GM12878 (cell line): ENCODE measurements around the gene CCNDBP1. TPM values are rescaled to one million over a fixed set of nuclear protein-coding genes. Genes with fewer than 3 reads are reported as not detected.
A peak's percentile ranks its signal among the peaks of the same experiment; 100 is the strongest.

Experiments
- ATAC-seq: fragments of 200-7000 bp; cut with Tn5 transposase; 3 replicates; pipeline ENCODE4 v1.9.1; 2020; ENCODE audit warnings: mild to moderate bottlenecking, moderate library complexity
- Bru-seq: library from RNA; stranded (reverse); fragments of 400-500 nt; gene quantifications from one replicate; lab custom pipeline; 2021; lab: Mats Ljungman, UMichigan
- BruChase-seq, 2 experiments: library from RNA; stranded (reverse); fragments of 400-500 nt; gene quantifications; one replicate each; lab custom pipeline; 2021; lab: Mats Ljungman, UMichigan
- BruUV-seq: library from RNA; stranded (reverse); fragments of 400-500 nt; replicated peaks from 2 replicates; lab custom pipeline; 2021; lab: Mats Ljungman, UMichigan
- CTCF ChIA-PET: fragments of 300-600 bp; sonication (Branson Sonifier 250); formaldehyde crosslinking; extraction: SDS; loops from one replicate; lab custom pipeline; 2021; ENCODE audit warnings: inconsistent platforms; lab: Yijun Ruan, JAX
- POLR2A ChIA-PET: fragments of 350-600 bp; formaldehyde crosslinking; extraction: SDS; loops from one replicate; lab custom pipeline; 2021; ENCODE audit warnings: inconsistent platforms; lab: Charles Lee
- RAD21 ChIA-PET: fragments of 300-600 bp; sonication (Branson Sonifier 250); formaldehyde crosslinking; loops from one replicate; lab custom pipeline; 2023; ENCODE audit warnings: antibody characterized with exemption; ENCODE audit not compliant: unreplicated experiment; lab: Charles Lee
- SMC1A ChIA-PET: fragments of 300-600 bp; sonication (Branson Sonifier 250); formaldehyde crosslinking; loops from one replicate; lab custom pipeline; 2023; ENCODE audit not compliant: unreplicated experiment, uncharacterized antibody; lab: Charles Lee
- DNase-seq: peaks from one replicate; pipeline ENCODE4 v3.0.0-alpha.2; 2011; ENCODE audit warnings: low read depth, low spot score
- FAIRE-seq: peaks from 3 replicates; lab custom pipeline; 2011; peaks lifted over from hg19 to GRCh38; lab: Jason Lieb, UNC
- H2AFZ ChIP-seq: 2 replicates; pipeline ENCODE4 v1.6.0; 2011; ENCODE audit warnings: low read depth, low read length, control low read depth; ENCODE audit not compliant: control insufficient read depth
- H3K27ac ChIP-seq: 2 replicates; pipeline ENCODE4 v1.5.1; 2011; ENCODE audit warnings: control low read depth; ENCODE audit not compliant: control insufficient read depth, insufficient read depth
- H3K27me3 ChIP-seq, 2 experiments: replicated peaks in 1 of 2; 2 replicates each; pipeline versions ENCODE4 v1.6.0 to v1.6.1; 2011; ENCODE audit warnings: low read length in 1 of 2; ENCODE audit not compliant: control insufficient read depth in 2 of 2, insufficient read depth in 2 of 2
- H3K36me3 ChIP-seq, 2 experiments: 2 replicates each; pipeline ENCODE4 v1.5.1; 2011; ENCODE audit warnings: low read length in 1 of 2; ENCODE audit not compliant: control insufficient read depth in 2 of 2, insufficient read depth in 2 of 2
- H3K4me1 ChIP-seq: 2 replicates; pipeline ENCODE4 v1.6.1; 2011; ENCODE audit warnings: mild to moderate bottlenecking, low read length, moderate library complexity, mixed read lengths; ENCODE audit not compliant: control insufficient read depth, insufficient read depth
- H3K4me2 ChIP-seq: 2 replicates; pipeline ENCODE4 v1.6.0; 2011; ENCODE audit warnings: control low read depth; ENCODE audit not compliant: control insufficient read depth, insufficient read depth
- H3K4me3 ChIP-seq: fragments of 200-600 bp; sonication (generic); 2 replicates; pipeline ENCODE4 v1.5.1; 2016
- H3K79me2 ChIP-seq: 2 replicates; pipeline ENCODE4 v1.6.0; 2011; ENCODE audit warnings: low read length; ENCODE audit not compliant: control insufficient read depth, insufficient read depth
- H3K9ac ChIP-seq: 2 replicates; pipeline ENCODE4 v1.8.0; 2011; ENCODE audit warnings: low read length, control low read depth, mixed read lengths; ENCODE audit not compliant: control insufficient read depth, insufficient read depth
- H3K9me3 ChIP-seq: replicated peaks from 3 replicates; pipeline ENCODE4 v1.5.1; 2011; ENCODE audit warnings: mild to moderate bottlenecking, low read length; ENCODE audit not compliant: control insufficient read depth, insufficient read depth
- H4K20me1 ChIP-seq: 2 replicates; pipeline ENCODE4 v1.6.0; 2011; ENCODE audit not compliant: control insufficient read depth, insufficient read depth
- ATF2 ChIP-seq: IDR thresholded peaks from 2 replicates; pipeline ENCODE4 v1.6.1; 2012; ENCODE audit warnings: low read length, inconsistent platforms
- BCL11A ChIP-seq: IDR thresholded peaks from 2 replicates; pipeline ENCODE4 v1.6.1; 2011; ENCODE audit warnings: low read depth, low read length
- CHD1 ChIP-seq: IDR thresholded peaks from 2 replicates; pipeline ENCODE4 v1.6.1; 2012; ENCODE audit warnings: low read depth, low read length, improper control_type of control experiment
- E2F4 ChIP-seq: IDR thresholded peaks from 2 replicates; pipeline ENCODE4 v1.6.1; 2012; ENCODE audit warnings: low read depth, low read length, improper control_type of control experiment
- E2F8 ChIP-seq: fragments of 450-650 bp; IDR thresholded peaks from 2 replicates; pipeline ENCODE4 v1.6.1; 2018; ENCODE audit warnings: mild to moderate bottlenecking, low read depth, moderate library complexity; ENCODE audit not compliant: partially characterized antibody
- ELK1 ChIP-seq: IDR thresholded peaks from 2 replicates; pipeline ENCODE4 v1.6.1; 2012; ENCODE audit warnings: low read depth, low read length, improper control_type of control experiment
- KAT2A ChIP-seq: conservative IDR thresholded peaks from 2 replicates; pipeline ENCODE4 v1.6.1; 2011; ENCODE audit warnings: low read depth, low read length; ENCODE audit not compliant: control insufficient read depth
- SIN3A ChIP-seq: IDR thresholded peaks from 2 replicates; pipeline ENCODE4 v1.6.1; 2012; ENCODE audit warnings: low read depth, low read length, improper control_type of control experiment
- SRF ChIP-seq, 2 experiments: IDR thresholded peaks; 2 replicates each; pipeline ENCODE4 v1.6.1; 2011; ENCODE audit warnings: low read depth in 2 of 2, low read length in 2 of 2, mild to moderate bottlenecking in 1 of 2, moderate library complexity in 1 of 2
- TBL1XR1 ChIP-seq: IDR thresholded peaks from 2 replicates; pipeline ENCODE4 v1.6.1; 2012; ENCODE audit warnings: low read depth, low read length, improper control_type of control experiment
- WGBS: methylation state at CpG from one replicate; pipeline ENCODE4 v1.1.6; 2016; ENCODE audit warnings: low lambda C conversion rate; ENCODE audit not compliant: insufficient replicate concordance, insufficient coverage; ENCODE audit errors: missing lambda C conversion rate; 5-methylcytosine and 5-hydroxymethylcytosine counted together
- in situ Hi-C: fragments of 300-500 bp; cut with MboI; formaldehyde crosslinking; loops from 9 replicates; pipeline ENCODE4 v1.14.3; 2018; ENCODE audit warnings: mixed read lengths
- intact Hi-C: fragments of 100-400 bp; cut with micrococcal nuclease; formaldehyde crosslinking; loops from one replicate; pipeline ENCODE4 v1.14.2; 2022; ENCODE audit not compliant: unreplicated experiment
- long read RNA-seq, 2 experiments: library from polyadenylated mRNA; unstranded; transcript quantifications; one replicate each; pipeline ENCODE4 v2.0.0, GENCODE V29; 2019 to 2020
- polyA minus RNA-seq, 3 experiments: library from RNA; depleted of rRNA, polyadenylated mRNA; stranded (reverse); fragments of >200 nt; gene quantifications; 2 replicates each; pipeline ENCODE4 v1.2.3, GENCODE V29; 2011
- polyA plus RNA-seq, 11 experiments: library from polyadenylated mRNA; depleted of rRNA in 4 of 11; unstranded in 6 of 11; stranded (reverse) in 5 of 11; fragments of >200 nt; fragmentation: Nextera tagmentation in 4 of 11; fragmentation: Illumina TruSeq in 1 of 11; extraction: Ambion mirVana in 4 of 11; extraction: Trizol in 1 of 11; gene quantifications; 1 replicate in 1 of 11; 2 replicates in 10 of 11; pipeline versions ENCODE4 v1.2.1 to v1.2.3, GENCODE V29; 2011 to 2016; ENCODE audit warnings: inconsistent platforms in 2 of 11, missing spikeins in 2 of 11, low read depth in 1 of 11
- total RNA-seq, 4 experiments: library from RNA; depleted of rRNA in 3 of 4; stranded (reverse); fragments of >200 nt in 3 of 4; fragmentation: Illumina TruSeq in 1 of 4; extraction: Trizol in 1 of 4; gene quantifications; 2 replicates each; pipeline versions ENCODE4 v1.2.1 to v1.2.3, GENCODE V29; 2013 to 2021

CCNDBP1 gene
- 63.6 and 64.7 TPM in 2 replicates for total RNA-seq (2013; cell fraction: nucleolus; rRNA removed)
- total RNA-seq (2014; rRNA removed) (42.3 and 48.5 TPM in 2 replicates), total RNA-seq (2014; rRNA removed; fragmentation: Illumina TruSeq; extraction: Trizol) (40.8 and 41.4 TPM in 2 replicates), total RNA-seq (2021) (31.9 and 34.3 TPM in 2 replicates), polyA plus RNA-seq (2011; rRNA removed) (86.7 and 112 TPM in 2 replicates), polyA plus RNA-seq (2014; fragmentation: Illumina TruSeq; extraction: Trizol) (45.2 and 54.0 TPM in 2 replicates), polyA plus RNA-seq (2014; fragmentation: Nextera tagmentation; extraction: Ambion mirVana) (10 to 100 TPM; 30.1 to 39.2 TPM), polyA plus RNA-seq (2014; rRNA removed) (36.3 and 42.1 TPM in 2 replicates), polyA plus RNA-seq (2016; fragmentation: Nextera tagmentation; extraction: Ambion mirVana) (10 to 100 TPM; 61.0 to 68.8 TPM), polyA minus RNA-seq (2011; rRNA and poly(A)+ RNA removed) (40.1 and 44.5 TPM in 2 replicates), Bru-seq, nascent RNA (percentile 94 among the genes with signal in this experiment), BruChase-seq, experiment 1, labeled RNA remaining after a 6-hour chase (percentile 86 among the genes with signal in this experiment), BruChase-seq, experiment 2, labeled RNA remaining after a 2-hour chase (percentile 86 among the genes with signal in this experiment)
- 50.2 TPM for polyA plus RNA-seq (2011; ENCODE audit: low read depth)
- polyA plus RNA-seq (2011; cell fraction: cytosol; rRNA removed), result 59.2 and 83.5 TPM in 2 replicates
- 66.1 and 66.6 TPM in 2 replicates for polyA plus RNA-seq (2011; cell fraction: nucleus; rRNA removed)
- polyA plus RNA-seq (2012), result 52.5 and 53.4 TPM in 2 replicates
- 14.1 and 14.4 TPM in 2 replicates for polyA minus RNA-seq (2011; cell fraction: cytosol; rRNA and poly(A)+ RNA removed)
- polyA minus RNA-seq (2011; cell fraction: nucleus; rRNA and poly(A)+ RNA removed), result 30.8 and 43.8 TPM in 2 replicates
- long read RNA-seq, experiment 1, transcript CCNDBP1-201 (11 exons, 3,660 nt), result major isoform, 48 of 57 reads
- long read RNA-seq, experiment 1, partial matches to known transcripts, result 2 of 57 reads
- long read RNA-seq, experiment 1, other reads (novel, unspliced or antisense), result 3 of 57 reads
- long read RNA-seq, experiment 2, transcript CCNDBP1-201 (11 exons, 3,660 nt), result major isoform, 371 of 404 reads
- long read RNA-seq, experiment 2, partial matches to known transcripts, result 10 of 404 reads
- long read RNA-seq, experiment 2, other reads (novel, unspliced or antisense), result 12 of 404 reads

- peaks cover 15% of the 10 kb centered on the region for H3K79me2 ChIP-seq
- TF ChIP-seq SIN3A (peak; percentile 94), E2F8 (no peak), SRF (IDR thresholded peaks at IDR 0.05; ENCODE audit: low read depth in 2 of 2, low read length in 2 of 2) (no peak), BCL11A (0 out of 2 replicates have a peak, but pooled peaks have one; percentile 7), CHD1 (0 out of 2 replicates have a peak, but pooled peaks have one; percentile 25), ATF2 (no peak), E2F4 (no peak), ELK1 (peak; percentile 85), KAT2A (no peak), TBL1XR1 (no peak)
Observed at GRCh38 chr15:43185157-43186002, at the start of gene CCNDBP1. Gene CCNDBP1 (plus strand): TSS chr15:43185403. CDS start chr15:43185499, 96 bp downstream.

More at GRCh38 chr15:43185157-43186002, at the start of gene CCNDBP1:
- Histone ChIP-seq H3K4me2 (peak within 1 kb of the TSS; percentile 86), H3K9ac (peak within 1 kb of the TSS; percentile 91), H3K27me3 (no peaks in the 10 kb centered on the region), H3K36me3 (peaks cover 0 to 2% of the 10 kb centered on the region in 2 experiments; a peak in 2 of 4 replicates), H4K20me1 (no peaks in the 10 kb centered on the region), H3K27ac (peak within 1 kb of the TSS; percentile 80), H3K4me1 (no peaks in the 10 kb centered on the region), H3K4me3 (peak within 1 kb of the TSS; percentile 100), H2AFZ (peak within 1 kb of the TSS; percentile 75), H3K9me3 (no peaks in the 10 kb centered on the region)
- ChIA-PET RAD21 (interaction anchor here (0.6 to 2.2 kb wide), 5 partner anchors 15 to 120 kb away, joined by 3 to 15 read pairs (median 5); no protein-coding TSS in a partner anchor), SMC1A (interaction anchor here (1.5 to 2.3 kb wide), 4 partner anchors 19 to 100 kb away, joined by 3 to 12 read pairs (median 7); partner anchors contain the start of gene UBR1), CTCF (interaction anchor here (0.9 to 5.0 kb wide), 5 partner anchors 19 to 101 kb away, joined by 3 to 37 read pairs (median 8); no protein-coding TSS in a partner anchor), POLR2A (interaction anchor here (0.6 to 1.7 kb wide), 3 partner anchors 11 to 43 kb away, joined by 3 to 4 read pairs (median 3); no protein-coding TSS in a partner anchor)
- intact Hi-C loops, result loop anchor here (2.0 to 5.0 kb wide), 2 partner anchors 39 to 53 kb away; partner anchors contain the start of gene TMEM62
- FAIRE-seq, result peak; percentile 97
- ATAC-seq, result peak; percentile 98
- in situ Hi-C loops, result no loop called here
- DNase-seq, result peak; percentile 87
- 1% methylated on average over 61 of the region's 69 CpGs for WGBS
- no TSS peak for BruUV-seq
